HG02798 (cell line): ENCODE measurements around the gene SFN.

Experiments used
- ATAC-seq: cut with Tn5 transposase; IDR thresholded peaks from one replicate; pipeline ENCODE4 v1.9.1; 2021; ENCODE audit warnings: mild to moderate bottlenecking; ENCODE audit not compliant: unreplicated experiment, poor library complexity

SFN gene

GRCh38 chr1:26909951-26910342 lies 47.0 kb downstream of the SFN start:
- no peak for ATAC-seq

GRCh38 chr1:26910343-26911160 lies 47.6 kb downstream of the SFN start:
- no peak for ATAC-seq

GRCh38 chr1:26911399-26912146 lies 48.6 kb downstream of the SFN start:
- ATAC-seq, result no peak

DNA sequence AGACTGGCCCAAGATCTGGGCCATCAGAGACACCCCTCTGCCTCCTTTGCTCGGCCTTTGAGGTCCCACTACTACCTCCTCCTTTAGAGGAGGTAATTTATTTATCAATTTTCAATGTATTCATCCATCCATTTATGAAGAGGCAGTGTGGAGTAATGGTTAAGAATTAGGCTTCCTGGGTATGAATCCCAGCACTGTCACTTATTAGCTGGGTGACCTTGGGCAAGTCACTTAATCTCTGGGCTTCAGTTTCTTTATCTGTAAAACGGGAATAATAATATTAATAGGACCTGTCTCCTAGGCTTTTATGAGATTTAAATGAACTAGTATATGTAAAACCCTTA lies 49.2 kb downstream of the SFN start:
- ATAC-seq, result no peak

GRCh38 chr1:26913389-26913753 lies 50.4 kb downstream of the SFN start:
- no peak for ATAC-seq
